Measurements from ENCODE around the gene CFLAR.

The CFLAR gene

GRCh38 chr2:201118121-201118960 lies 2.4 kb downstream of the CFLAR start (continued):
- TF ChIP-seq, protein P1, sequence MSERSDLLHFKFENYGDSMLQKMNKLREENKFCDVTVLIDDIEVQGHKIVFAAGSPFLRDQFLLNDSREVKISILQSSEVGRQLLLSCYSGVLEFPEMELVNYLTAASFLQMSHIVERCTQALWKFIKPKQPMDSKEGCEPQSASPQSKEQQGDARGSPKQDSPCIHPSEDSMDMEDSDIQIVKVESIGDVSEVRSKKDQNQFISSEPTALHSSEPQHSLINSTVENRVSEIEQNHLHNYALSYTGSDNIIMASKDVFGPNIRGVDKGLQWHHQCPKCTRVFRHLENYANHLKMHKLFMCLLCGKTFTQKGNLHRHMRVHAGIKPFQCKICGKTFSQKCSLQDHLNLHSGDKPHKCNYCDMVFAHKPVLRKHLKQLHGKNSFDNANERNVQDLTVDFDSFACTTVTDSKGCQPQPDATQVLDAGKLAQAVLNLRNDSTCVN (tag by site-specific recombination; optimal IDR thresholded peaks at IDR 0.05) = peak; percentile 22
- peak; percentile 62 for TF ChIP-seq ZNF394 (tag by site-specific recombination; IDR thresholded peaks at IDR 0.05; ENCODE audit: borderline replicate concordance)
- TF ChIP-seq ZNF16 (tag by site-specific recombination; IDR thresholded peaks at IDR 0.05; ENCODE audit: low read depth) = no peak
- peak; percentile 73 for TF ChIP-seq ZBTB17 (tag by site-specific recombination; IDR thresholded peaks at IDR 0.05)
- TF ChIP-seq ZFP69B (tag by site-specific recombination; IDR thresholded peaks at IDR 0.05) = no peak
- no peak for TF ChIP-seq ZNF549 (tag by site-specific recombination; IDR thresholded peaks at IDR 0.05)
- no peak for TF ChIP-seq ZNF426 (tag by site-specific recombination; IDR thresholded peaks at IDR 0.05)
- peak; percentile 92 for TF ChIP-seq PATZ1 (tag by site-specific recombination; IDR thresholded peaks at IDR 0.05)
- no peak for TF ChIP-seq ZSCAN4 (tag by site-specific recombination; IDR thresholded peaks at IDR 0.05)
- TF ChIP-seq ZNF223 (tag by site-specific recombination; IDR thresholded peaks at IDR 0.05) = no peak
- no peak for TF ChIP-seq MYNN (tag by site-specific recombination; IDR thresholded peaks at IDR 0.05; ENCODE audit: borderline replicate concordance)
- TF ChIP-seq ZNF555 (tag by site-specific recombination; conservative IDR thresholded peaks at IDR 0.05) = no peak
- TF ChIP-seq ZNF585B (tag by site-specific recombination; IDR thresholded peaks at IDR 0.05) = no peak
- no peak; the same call in 1 of the 2 replicates for TF ChIP-seq YY1 (tag by site-specific recombination; IDR thresholded peaks at IDR 0.05)
- TF ChIP-seq ZBTB1 (tag by site-specific recombination; IDR thresholded peaks at IDR 0.05) = no peak
- TF ChIP-seq BCL6B (tag by site-specific recombination; IDR thresholded peaks at IDR 0.05) = no peak
- peak; percentile 88 for TF ChIP-seq ZIC2 (tag by site-specific recombination; IDR thresholded peaks at IDR 0.05)
- TF ChIP-seq ZNF140 (tag by site-specific recombination; IDR thresholded peaks at IDR 0.05) = no peak
- TF ChIP-seq ZNF623 (tag by site-specific recombination; IDR thresholded peaks at IDR 0.05) = no peak
- TF ChIP-seq ZNF621 (tag by site-specific recombination; IDR thresholded peaks at IDR 0.05) = no peak
- no peak for TF ChIP-seq ZNF529 (tag by site-specific recombination; IDR thresholded peaks at IDR 0.05; ENCODE audit: insufficient replicate concordance)
- TF ChIP-seq KLF9 (tag by site-specific recombination; IDR thresholded peaks at IDR 0.05; ENCODE audit: low read depth) = peak; percentile 36; the same call in 1 of the 2 replicates
- TF ChIP-seq ZNF335 (tag by site-specific recombination; conservative IDR thresholded peaks at IDR 0.05) = peak; percentile 96
- TF ChIP-seq ZBTB20 (tag by site-specific recombination; IDR thresholded peaks at IDR 0.05) = peak; percentile 75
- TF ChIP-seq GLI2 (tag by site-specific recombination; IDR thresholded peaks at IDR 0.05; ENCODE audit: borderline replicate concordance, low read depth) = no peak
- peak; percentile 81 for TF ChIP-seq ZNF660 (tag by site-specific recombination; IDR thresholded peaks at IDR 0.05)
- no peak for TF ChIP-seq ZNF211 (tag by site-specific recombination; IDR thresholded peaks at IDR 0.05; ENCODE audit: low read depth)
- TF ChIP-seq SP3 (tag by site-specific recombination; IDR thresholded peaks at IDR 0.05) = peak; percentile 31; the same call in 1 of the 2 replicates
- peak; percentile 27; the same call in 1 of the 2 replicates for TF ChIP-seq ZNF692 (tag by site-specific recombination; IDR thresholded peaks at IDR 0.05)
- TF ChIP-seq ZNF433 (tag by site-specific recombination; IDR thresholded peaks at IDR 0.05; ENCODE audit: low read depth) = no peak
- TF ChIP-seq SP7 (tag by site-specific recombination; IDR thresholded peaks at IDR 0.05) = peak; percentile 78
- TF ChIP-seq ZNF830 (tag by site-specific recombination; IDR thresholded peaks at IDR 0.05; ENCODE audit: low read depth) = no peak

Data from HEK293 (cell line).